ENCODE data around the gene EHD4.

EHD4 gene

GRCh38 chr15:41905036-41905793 lies 67.1 kb downstream of the EHD4 start:
- no peak for DNase-seq (ENCODE audit: low read depth)

GRCh38 chr15:41904541-41905005 lies 67.8 kb downstream of the EHD4 start:
- DNase-seq (ENCODE audit: low read depth): peak; percentile 16
- no peak overlapping the region for H3K4me3 ChIP-seq (ENCODE audit: low read depth, low read length)
- peak; percentile 91 for TF ChIP-seq CTCF (IDR thresholded peaks at IDR 0.05; ENCODE audit: low read depth, low read length, missing control alignments)

More at GRCh38 chr15:41905036-41905793, 67.1 kb downstream of the EHD4 start:
- TF ChIP-seq CTCF (IDR thresholded peaks at IDR 0.05; ENCODE audit: low read depth, low read length, missing control alignments): no peak
- no peak overlapping the region for H3K4me3 ChIP-seq (ENCODE audit: low read depth, low read length)

GRCh38 chr15:41903782-41904181 lies 68.6 kb downstream of the EHD4 start:
- no peak overlapping the region for H3K4me3 ChIP-seq (ENCODE audit: low read depth, low read length)

GRCh38 chr15:41901431-41901830 lies 70.9 kb downstream of the EHD4 start:
- H3K4me3 ChIP-seq (ENCODE audit: low read depth, low read length): no peak overlapping the region
- no peak for DNase-seq (ENCODE audit: low read depth)
- no peak for TF ChIP-seq CTCF (IDR thresholded peaks at IDR 0.05; ENCODE audit: low read depth, low read length, missing control alignments)

More at GRCh38 chr15:41903782-41904181, 68.6 kb downstream of the EHD4 start:
- TF ChIP-seq CTCF (IDR thresholded peaks at IDR 0.05; ENCODE audit: low read depth, low read length, missing control alignments): no peak
- no peak for DNase-seq (ENCODE audit: low read depth)

- no peak for DNase-seq (ENCODE audit: low read depth)
- TF ChIP-seq CTCF (IDR thresholded peaks at IDR 0.05; ENCODE audit: low read depth, low read length, missing control alignments): no peak
- no peak overlapping the region for H3K4me3 ChIP-seq (ENCODE audit: low read depth, low read length)
Measured at GRCh38 chr15:41900526-41901380, 71.6 kb downstream of the EHD4 start.

- TF ChIP-seq CTCF (IDR thresholded peaks at IDR 0.05; ENCODE audit: low read depth, low read length, missing control alignments): no peak
- H3K4me3 ChIP-seq (ENCODE audit: low read depth, low read length): no peak overlapping the region
- no peak for DNase-seq (ENCODE audit: low read depth)
Measured at GRCh38 chr15:41899854-41900442, 72.4 kb downstream of the EHD4 start.
